Stimulated activated naive B cell treated with anti-CD40 and anti-IgM and Interleukin-4, amounts not matched to agents 10 μg/mL and 1 μg/mL and 100 μg/mL, for 72 hours (primary cell): Measurements from ENCODE around the gene OR10P1.
"Not testable (repeated sequence)": the region's sequence is repeated elsewhere in the genome, so short reads cannot be mapped to it uniquely, and the experiment has no call there.

Experiments
- ATAC-seq, 2 donors: fragments of 150-1000 bp; cut with Tn5 transposase; replicated peaks; 2 replicates each; pipeline ENCODE4 v1.10.0; 2021; ENCODE audit warnings: moderate library complexity in 1 of 2
- DNase-seq: peaks from one replicate; pipeline ENCODE4 v3.0.0; 2021
- H3K27ac Mint-ChIP-seq: one replicate; pipeline ENCODE4 v1.8.0; 2022; ENCODE audit warnings: mild to moderate bottlenecking, mixed read lengths
- H3K27me3 Mint-ChIP-seq, 2 donors: one replicate each; pipeline ENCODE4 v1.8.0; 2022; ENCODE audit warnings: mixed read lengths in 2 of 2
- H3K36me3 Mint-ChIP-seq, 2 donors: one replicate each; pipeline ENCODE4 v1.8.0; 2022; ENCODE audit warnings: mixed read lengths in 2 of 2, mild to moderate bottlenecking in 1 of 2
- H3K4me1 Mint-ChIP-seq, 2 donors: one replicate each; pipeline ENCODE4 v1.8.0; 2022; ENCODE audit warnings: mixed read lengths in 2 of 2, mild to moderate bottlenecking in 1 of 2
- H3K4me3 Mint-ChIP-seq, 2 donors: one replicate each; pipeline ENCODE4 v1.8.0; 2022; ENCODE audit warnings: mild to moderate bottlenecking in 2 of 2, mixed read lengths in 2 of 2, moderate library complexity in 1 of 2
- H3K9me3 Mint-ChIP-seq, 2 donors: one replicate each; pipeline ENCODE4 v1.8.0; 2022; ENCODE audit warnings: mixed read lengths in 2 of 2, mild to moderate bottlenecking in 1 of 2

Gene OR10P1

GRCh38 chr12:55636853-55637252, at the start of gene OR10P1:
TSS of gene OR10P1 (plus strand) at chr12:55636892. CDS start at chr12:55636892, 0 bp downstream.
- H3K27ac Mint-ChIP-seq, result no peak within 1 kb of the TSS
- ATAC-seq (no peak), DNase-seq (no peak)
- H3K4me1 Mint-ChIP-seq, result peaks cover 9 to 10% of the 10 kb centered on the region in 2 donors
- peaks cover 24 to 32% of the 10 kb centered on the region in 2 donors for H3K27me3 Mint-ChIP-seq
- H3K4me3 Mint-ChIP-seq, result no peak within 1 kb of the TSS
- H3K9me3 Mint-ChIP-seq, result no peaks in the 10 kb centered on the region
- no peaks in the 10 kb centered on the region for H3K36me3 Mint-ChIP-seq

GRCh38 chr12:55590152-55590551, 46.5 kb upstream of the OR10P1 start:
- DNase-seq, H3K4me1 Mint-ChIP-seq, H3K4me3 Mint-ChIP-seq, ATAC-seq, H3K27ac Mint-ChIP-seq, H3K36me3 Mint-ChIP-seq: not testable (repeated sequence)
- Mint-ChIP-seq H3K9me3 (peaks cover 13 to 15% of the 10 kb centered on the region in 2 donors), H3K27me3 (peaks cover 30 to 42% of the 10 kb centered on the region in 2 donors)

- Mint-ChIP-seq H3K4me3 (no peak overlapping the region), H3K4me1 (peaks cover 0 to 10% of the 10 kb centered on the region in 2 donors), H3K9me3 (no peaks in the 10 kb centered on the region), H3K27ac (no peak overlapping the region), H3K27me3 (peaks cover 29 to 35% of the 10 kb centered on the region in 2 donors), H3K36me3 (no peaks in the 10 kb centered on the region)
- DNase-seq (no peak), ATAC-seq (no peak)
Observed at GRCh38 chr12:55607821-55608594, 28.7 kb upstream of the OR10P1 start.

- H3K4me3 Mint-ChIP-seq, result no peak overlapping the region
- no peak for DNase-seq
- peaks cover 0 to 10% of the 10 kb centered on the region in 2 donors for H3K4me1 Mint-ChIP-seq
- peaks cover 2 to 7% of the 10 kb centered on the region in 2 donors for H3K36me3 Mint-ChIP-seq
- peaks cover 9 to 14% of the 10 kb centered on the region in 2 donors for H3K9me3 Mint-ChIP-seq
- peak in 1 of 2 donors; percentile 84 for ATAC-seq
- peaks cover 38 to 44% of the 10 kb centered on the region in 2 donors for H3K27me3 Mint-ChIP-seq
- H3K27ac Mint-ChIP-seq, result no peak overlapping the region
Observed at GRCh38 chr12:55610598-55610997, 26.1 kb upstream of the OR10P1 start.

- Mint-ChIP-seq H3K27ac (no peak overlapping the region), H3K27me3 (peaks cover 45 to 54% of the 10 kb centered on the region in 2 donors), H3K4me3 (no peak overlapping the region), H3K36me3 (peaks cover 4 to 21% of the 10 kb centered on the region in 2 donors), H3K9me3 (peaks cover 25 to 27% of the 10 kb centered on the region in 2 donors), H3K4me1 (peaks cover 0 to 10% of the 10 kb centered on the region in 2 donors)
- DNase-seq, result no peak
- ATAC-seq, result no peak
Observed at GRCh38 chr12:55612646-55613045, 24.0 kb upstream of the OR10P1 start.

- no peak overlapping the region for H3K4me3 Mint-ChIP-seq
- peaks cover 40 to 54% of the 10 kb centered on the region in 2 donors for H3K27me3 Mint-ChIP-seq
- H3K9me3 Mint-ChIP-seq, result peaks cover 25 to 28% of the 10 kb centered on the region in 2 donors
- H3K36me3 Mint-ChIP-seq, result peaks cover 4 to 21% of the 10 kb centered on the region in 2 donors
- ATAC-seq (no peak), DNase-seq (no peak)
- H3K4me1 Mint-ChIP-seq, result peaks cover 5 to 10% of the 10 kb centered on the region in 2 donors
- H3K27ac Mint-ChIP-seq, result no peak overlapping the region
Observed at GRCh38 chr12:55614764-55615163, 21.9 kb upstream of the OR10P1 start.

- no peak overlapping the region for H3K27ac Mint-ChIP-seq
- peaks cover 22 to 25% of the 10 kb centered on the region in 2 donors for H3K9me3 Mint-ChIP-seq
- peaks cover 37 to 47% of the 10 kb centered on the region in 2 donors for H3K27me3 Mint-ChIP-seq
Observed at GRCh38 chr12:55619354-55620138, 17.1 kb upstream of the OR10P1 start.

GRCh38 chr12:55624056-55624455, 12.6 kb upstream of the OR10P1 start:
- peak; percentile 41 for DNase-seq
- no peak overlapping the region for H3K4me3 Mint-ChIP-seq
- peak; percentile 82 to 85 for ATAC-seq
- peaks cover 8 to 34% of the 10 kb centered on the region in 2 donors for H3K4me1 Mint-ChIP-seq
- H3K9me3 Mint-ChIP-seq, result no peaks in the 10 kb centered on the region
- peaks cover 20 to 39% of the 10 kb centered on the region in 2 donors for H3K27me3 Mint-ChIP-seq
- no peaks in the 10 kb centered on the region for H3K36me3 Mint-ChIP-seq
- no peak overlapping the region for H3K27ac Mint-ChIP-seq

More at GRCh38 chr12:55619354-55620138, 17.1 kb upstream of the OR10P1 start:
- ATAC-seq, result peak; percentile 78 to 82
- Mint-ChIP-seq H3K4me3 (no peak overlapping the region), H3K36me3 (peaks cover 4 to 21% of the 10 kb centered on the region in 2 donors), H3K4me1 (peaks cover 3 to 26% of the 10 kb centered on the region in 2 donors)
- DNase-seq, result peak; percentile 57

- peaks cover 24 to 29% of the 10 kb centered on the region in 2 donors for H3K27me3 Mint-ChIP-seq
- no peak overlapping the region for H3K27ac Mint-ChIP-seq
- no peak for DNase-seq
- H3K4me1 Mint-ChIP-seq, result peaks cover 12 to 32% of the 10 kb centered on the region in 2 donors
- H3K4me3 Mint-ChIP-seq, result no peak overlapping the region
- ATAC-seq, result no peak
- no peaks in the 10 kb centered on the region for H3K9me3 Mint-ChIP-seq
- no peaks in the 10 kb centered on the region for H3K36me3 Mint-ChIP-seq
Observed at GRCh38 chr12:55626154-55626553, 10.5 kb upstream of the OR10P1 start.

- no peaks in the 10 kb centered on the region for H3K36me3 Mint-ChIP-seq
- ATAC-seq, result peak; percentile 19 to 70
- no peaks in the 10 kb centered on the region for H3K9me3 Mint-ChIP-seq
- no peak for DNase-seq
- peaks cover 30 to 42% of the 10 kb centered on the region in 2 donors for H3K27me3 Mint-ChIP-seq
- no peak overlapping the region for H3K4me3 Mint-ChIP-seq
- H3K4me1 Mint-ChIP-seq, result peaks cover 9 to 19% of the 10 kb centered on the region in 2 donors
- H3K27ac Mint-ChIP-seq, result no peak overlapping the region
Observed at GRCh38 chr12:55629058-55629841, 7.4 kb upstream of the OR10P1 start.

- H3K36me3 Mint-ChIP-seq, result no peaks in the 10 kb centered on the region
- no peaks in the 10 kb centered on the region for H3K9me3 Mint-ChIP-seq
- no peak overlapping the region for H3K27ac Mint-ChIP-seq
- no peak overlapping the region for H3K4me3 Mint-ChIP-seq
- ATAC-seq (no peak), DNase-seq (no peak)
- H3K27me3 Mint-ChIP-seq, result peaks cover 29 to 33% of the 10 kb centered on the region in 2 donors
- peaks cover 5 to 12% of the 10 kb centered on the region in 2 donors for H3K4me1 Mint-ChIP-seq
Observed at GRCh38 chr12:55631056-55631455, 5.6 kb upstream of the OR10P1 start.

- Mint-ChIP-seq H3K4me1 (peaks cover 6 to 12% of the 10 kb centered on the region in 2 donors), H3K27ac (no peak overlapping the region), H3K27me3 (peaks cover 27 to 29% of the 10 kb centered on the region in 2 donors), H3K9me3 (no peaks in the 10 kb centered on the region), H3K4me3 (no peak overlapping the region), H3K36me3 (no peaks in the 10 kb centered on the region)
- ATAC-seq (peak in 1 of 2 donors; percentile 25), DNase-seq (no peak)
Observed at GRCh38 chr12:55631733-55632132, 5.0 kb upstream of the OR10P1 start.

- Mint-ChIP-seq H3K9me3 (no peaks in the 10 kb centered on the region), H3K27ac (no peak overlapping the region), H3K4me1 (peaks cover 6 to 12% of the 10 kb centered on the region in 2 donors), H3K4me3 (no peak overlapping the region), H3K27me3 (peaks cover 33% of the 10 kb centered on the region in 2 donors), H3K36me3 (no peaks in the 10 kb centered on the region)
- ATAC-seq, result no peak
- no peak for DNase-seq
Observed at GRCh38 chr12:55633151-55633550, 3.5 kb upstream of the OR10P1 start.
